Vagina (tissue), 2 donors: ENCODE data around the gene ETS1.

ENCODE experiments used
- POLR2AphosphoS5 ChIP-seq, 2 donors: sonication (generic); formaldehyde crosslinking; IDR thresholded peaks; one replicate each; pipeline ENCODE4 v1.9.0; 2017; ENCODE audit warnings: antibody characterized with exemption in 2 of 2, mild to moderate bottlenecking in 2 of 2, low read depth in 1 of 2; ENCODE audit not compliant: insufficient read depth in 1 of 2
- TF ChIP-seq, protein P1 (sequence below), 3 experiments: fragments of 450-650 bp in 2 of 3; fragments of 200-600 bp in 1 of 3; sonication (generic) in 1 of 3; IDR thresholded peaks; one replicate each; pipeline ENCODE4 v1.5.1; 2017 to 2019; ENCODE audit warnings: antibody characterized with exemption in 3 of 3, mild to moderate bottlenecking in 2 of 3, moderate library complexity in 2 of 3

DNA sequence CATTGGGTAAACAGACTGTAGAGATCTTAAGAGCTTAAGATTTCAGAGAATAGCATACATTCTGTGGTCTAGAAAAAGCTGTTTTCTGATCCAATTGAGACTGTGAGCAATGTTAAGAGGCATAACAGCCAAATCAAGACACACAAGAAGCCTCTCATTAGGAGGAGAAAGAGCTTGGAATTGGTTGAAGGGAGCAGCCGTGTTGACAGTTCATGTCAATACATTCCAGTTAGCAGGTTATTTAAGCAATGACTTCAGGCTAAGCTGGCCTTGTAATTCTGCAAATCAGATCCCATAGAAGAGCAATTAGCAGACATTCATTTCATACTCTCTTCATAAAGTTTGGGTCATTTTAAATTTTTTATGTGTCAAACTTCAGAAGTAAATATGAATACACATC lies 50.9 kb downstream of the ETS1 start:
- TF ChIP-seq, protein P1, sequence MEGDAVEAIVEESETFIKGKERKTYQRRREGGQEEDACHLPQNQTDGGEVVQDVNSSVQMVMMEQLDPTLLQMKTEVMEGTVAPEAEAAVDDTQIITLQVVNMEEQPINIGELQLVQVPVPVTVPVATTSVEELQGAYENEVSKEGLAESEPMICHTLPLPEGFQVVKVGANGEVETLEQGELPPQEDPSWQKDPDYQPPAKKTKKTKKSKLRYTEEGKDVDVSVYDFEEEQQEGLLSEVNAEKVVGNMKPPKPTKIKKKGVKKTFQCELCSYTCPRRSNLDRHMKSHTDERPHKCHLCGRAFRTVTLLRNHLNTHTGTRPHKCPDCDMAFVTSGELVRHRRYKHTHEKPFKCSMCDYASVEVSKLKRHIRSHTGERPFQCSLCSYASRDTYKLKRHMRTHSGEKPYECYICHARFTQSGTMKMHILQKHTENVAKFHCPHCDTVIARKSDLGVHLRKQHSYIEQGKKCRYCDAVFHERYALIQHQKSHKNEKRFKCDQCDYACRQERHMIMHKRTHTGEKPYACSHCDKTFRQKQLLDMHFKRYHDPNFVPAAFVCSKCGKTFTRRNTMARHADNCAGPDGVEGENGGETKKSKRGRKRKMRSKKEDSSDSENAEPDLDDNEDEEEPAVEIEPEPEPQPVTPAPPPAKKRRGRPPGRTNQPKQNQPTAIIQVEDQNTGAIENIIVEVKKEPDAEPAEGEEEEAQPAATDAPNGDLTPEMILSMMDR (IDR thresholded peaks at IDR 0.05) = no peak
- no peak for TF ChIP-seq POLR2AphosphoS5 (IDR thresholded peaks at IDR 0.05; ENCODE audit: insufficient read depth in 1 of 2, low read depth in 1 of 2)
